ENCODE results near the gene OSER1. TPM values are rescaled to one million over a fixed set of nuclear protein-coding genes. Genes with fewer than 3 reads are reported as not detected.

OSER1 gene
- total and polyA plus RNA-seq, 9 of the 15 experiments (the other 6 are each of a cell fraction or from before 2014, with no cell fraction given): 15.5 to 57.3 (median 19.9) TPM

GRCh38 chr20:44187054-44187771 is 23.4 kb downstream of the OSER1 start, which contains the start of gene JPH2:
Gene JPH2, minus strand, starts transcription at chr20:44187188. Its CDS starts 483 bp downstream, at chr20:44186705.
- Histone ChIP-seq H3K9ac (ENCODE audit: insufficient read depth in 1 of 2, low read depth in 2 of 2, low read length in 2 of 2) (no peak within 1 kb of the TSS), H3K4me2 (ENCODE audit: insufficient read depth, low read length) (no peak within 1 kb of the TSS)

DNA sequence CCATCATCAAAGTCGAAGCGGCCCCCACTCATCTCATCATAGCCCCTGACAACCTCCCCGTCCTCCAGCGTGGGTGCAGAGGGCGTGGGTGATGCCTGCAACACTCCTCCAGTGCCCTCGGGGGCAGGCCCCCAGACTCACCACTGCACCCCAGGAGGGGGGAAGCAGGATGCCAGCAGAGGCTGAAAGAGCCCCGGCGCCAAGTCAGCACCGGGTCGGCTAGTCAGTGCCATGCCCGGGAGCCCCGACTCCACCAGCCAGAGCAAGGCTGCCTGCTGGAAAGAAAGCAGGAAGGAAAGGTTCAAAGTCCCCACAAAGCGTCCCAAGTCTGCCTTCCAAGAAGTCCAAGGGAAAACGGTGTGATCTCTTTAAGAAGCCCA is 23.9 kb downstream of the OSER1 start:
- 0% methylated on average over 12 of the region's 14 CpGs for WGBS (ENCODE audit: insufficient coverage, low coverage, missing lambda C conversion rate)
- ChIA-PET CTCF (ENCODE audit: low intra/inter-chr PET ratio) (no interaction called here), POLR2A (interaction anchor here (1.0 kb wide), 1 partner anchor 14 kb away, joined by 3 read pairs; no protein-coding TSS in a partner anchor)
- DNase-seq (ENCODE audit: extremely low read depth in 1 of 4, low spot score in 3 of 4) (no peak), ATAC-seq (no peak), FAIRE-seq (no peak)
- Histone ChIP-seq H2AFZ (ENCODE audit: low read depth, low read length) (no peak overlapping the region), H4K20me1 (replicated peaks; ENCODE audit: control insufficient read depth, insufficient read depth, low read length) (no peaks in the 10 kb centered on the region; the same call in 1 of the 2 replicates), H3K27ac (ENCODE audit: extremely low read depth, low read depth, low read length) (no peak overlapping the region), H3K9me1 (ENCODE audit: control insufficient read depth, insufficient read depth, low read length) (no peaks in the 10 kb centered on the region), H3K4me3 (no peak overlapping the region), H3K79me2 (ENCODE audit: control insufficient read depth, insufficient read depth, low read length) (no peaks in the 10 kb centered on the region), H3K36me3 (ENCODE audit: control insufficient read depth, insufficient read depth, low read length) (no peaks in the 10 kb centered on the region), H3K9ac (ENCODE audit: insufficient read depth in 1 of 2, low read depth in 2 of 2, low read length in 2 of 2) (no peak overlapping the region), H3K4me1 (replicated peaks in 1 of 2; ENCODE audit: control insufficient read depth in 2 of 2, insufficient read depth in 2 of 2, low read length in 2 of 2) (peaks cover 0 to 4% of the 10 kb centered on the region in 2 experiments; a peak in 1 of 5 replicates), H3K4me2 (ENCODE audit: insufficient read depth, low read length) (no peak overlapping the region), H3K9me3 (replicated peaks; ENCODE audit: control insufficient read depth, insufficient read depth, low read depth, low read length) (no peaks in the 10 kb centered on the region), H3K27me3 (ENCODE audit: control insufficient read depth in 2 of 2, insufficient read depth in 2 of 2, low read length in 2 of 2) (peaks cover 30 to 57% of the 10 kb centered on the region in 2 experiments; a peak in 4 of 5 replicates)
- in situ Hi-C loops (cut with MboI) (loop anchor here (5.0 kb wide), 1 partner anchor 69 kb away; no protein-coding TSS in a partner anchor), intact Hi-C loops (cut with micrococcal nuclease) (no loop called here)
- no TSS peak for BruUV-seq (replicated peaks)
- TF ChIP-seq ADNP (tag; IDR thresholded peaks at IDR 0.05) (no peak), PHF20 (IDR thresholded peaks at IDR 0.05; ENCODE audit: partially characterized antibody) (no peak)

More at GRCh38 chr20:44187054-44187771, 23.4 kb downstream of the OSER1 start, which contains the start of gene JPH2:
- H3K79me2 ChIP-seq (ENCODE audit: control insufficient read depth, insufficient read depth, low read length): no peaks in the 10 kb centered on the region
- peaks cover 0 to 4% of the 10 kb centered on the region in 2 experiments; a peak in 1 of 5 replicates for H3K4me1 ChIP-seq (replicated peaks in 1 of 2; ENCODE audit: control insufficient read depth in 2 of 2, insufficient read depth in 2 of 2, low read length in 2 of 2)
- FAIRE-seq: no peak
- H4K20me1 ChIP-seq (replicated peaks; ENCODE audit: control insufficient read depth, insufficient read depth, low read length): no peaks in the 10 kb centered on the region; the same call in 1 of the 2 replicates
- H3K9me1 ChIP-seq (ENCODE audit: control insufficient read depth, insufficient read depth, low read length): no peaks in the 10 kb centered on the region
- no peak within 1 kb of the TSS for H3K4me3 ChIP-seq
- TF ChIP-seq TAF1 (IDR thresholded peaks at IDR 0.05; ENCODE audit: control insufficient read depth, extremely low read depth, insufficient read depth, low read length, severe bottlenecking) (no peak), NFXL1 (CRISPR knock-in tag; IDR thresholded peaks at IDR 0.05) (no peak), ZNF764 (CRISPR knock-in tag; IDR thresholded peaks at IDR 0.05; ENCODE audit: low read depth) (no peak)
- H3K9me3 ChIP-seq (replicated peaks; ENCODE audit: control insufficient read depth, insufficient read depth, low read depth, low read length): no peaks in the 10 kb centered on the region
- in situ Hi-C loops (cut with MboI) (loop anchor here (5.0 kb wide), 1 partner anchor 70 kb away; no protein-coding TSS in a partner anchor), intact Hi-C loops (cut with micrococcal nuclease) (no loop called here)
- DNase-seq (ENCODE audit: extremely low read depth in 1 of 4, low spot score in 3 of 4): no peak
- ATAC-seq: no peak
- H3K27me3 ChIP-seq (ENCODE audit: control insufficient read depth in 2 of 2, insufficient read depth in 2 of 2, low read length in 2 of 2): peaks cover 24 to 55% of the 10 kb centered on the region in 2 experiments; a peak in 4 of 5 replicates
- no TSS peak for BruUV-seq (replicated peaks)
- H3K27ac ChIP-seq (ENCODE audit: extremely low read depth, low read depth, low read length): no peak within 1 kb of the TSS
- no peak within 1 kb of the TSS for H2AFZ ChIP-seq (ENCODE audit: low read depth, low read length)
- H3K36me3 ChIP-seq (ENCODE audit: control insufficient read depth, insufficient read depth, low read length): no peaks in the 10 kb centered on the region
- POLR2A ChIA-PET: interaction anchor here (1.0 kb wide), 1 partner anchor 15 kb away, joined by 3 read pairs; no protein-coding TSS in a partner anchor
- CTCF ChIA-PET (ENCODE audit: low intra/inter-chr PET ratio): no interaction called here
- 2% methylated on average over 23 of the region's 24 CpGs for WGBS (ENCODE audit: insufficient coverage, low coverage, missing lambda C conversion rate)
